GM12873 (cell line): ENCODE measurements around the gene HOXA1.

Source experiments
- TF ChIP-seq, protein P1 (sequence below): IDR thresholded peaks from 2 replicates; pipeline ENCODE4 v1.5.1; 2012; ENCODE audit warnings: low read depth, mild to moderate bottlenecking, moderate library complexity, low read length, control low read depth; ENCODE audit not compliant: insufficient read depth; ENCODE audit errors: missing control alignments

The HOXA1 gene

DNA sequence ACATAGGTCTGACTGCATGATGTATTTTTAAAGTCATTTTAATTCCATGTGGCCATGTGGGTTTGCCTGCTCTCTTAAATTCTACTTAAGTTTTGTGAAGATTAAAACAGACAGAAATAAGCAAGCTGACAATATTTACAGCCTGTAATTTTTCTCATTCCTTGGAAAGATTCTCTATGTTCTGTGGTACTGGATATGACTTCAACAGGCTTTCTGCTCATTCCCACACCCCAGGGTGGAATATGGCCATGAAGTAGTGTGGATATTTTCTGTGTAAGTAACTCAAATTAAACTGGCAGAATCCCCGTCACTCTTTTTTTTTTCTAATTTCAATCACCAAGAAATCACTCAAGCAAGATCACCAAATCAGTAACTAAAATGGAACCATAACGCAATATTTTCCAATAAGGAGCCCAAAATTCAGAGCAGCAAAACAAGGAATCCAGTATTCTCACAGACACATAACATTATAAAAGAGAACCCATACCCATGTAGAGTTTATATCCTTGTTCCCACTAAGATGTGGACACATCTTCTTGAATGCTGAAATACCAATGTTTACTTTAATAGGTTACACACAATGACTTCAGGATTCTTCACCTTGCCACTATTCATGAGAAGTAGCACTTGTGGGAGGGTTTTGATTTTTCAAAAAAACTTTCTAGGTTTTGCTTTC lies 42.0 kb upstream of the HOXA1 start:
- TF ChIP-seq, protein P1, sequence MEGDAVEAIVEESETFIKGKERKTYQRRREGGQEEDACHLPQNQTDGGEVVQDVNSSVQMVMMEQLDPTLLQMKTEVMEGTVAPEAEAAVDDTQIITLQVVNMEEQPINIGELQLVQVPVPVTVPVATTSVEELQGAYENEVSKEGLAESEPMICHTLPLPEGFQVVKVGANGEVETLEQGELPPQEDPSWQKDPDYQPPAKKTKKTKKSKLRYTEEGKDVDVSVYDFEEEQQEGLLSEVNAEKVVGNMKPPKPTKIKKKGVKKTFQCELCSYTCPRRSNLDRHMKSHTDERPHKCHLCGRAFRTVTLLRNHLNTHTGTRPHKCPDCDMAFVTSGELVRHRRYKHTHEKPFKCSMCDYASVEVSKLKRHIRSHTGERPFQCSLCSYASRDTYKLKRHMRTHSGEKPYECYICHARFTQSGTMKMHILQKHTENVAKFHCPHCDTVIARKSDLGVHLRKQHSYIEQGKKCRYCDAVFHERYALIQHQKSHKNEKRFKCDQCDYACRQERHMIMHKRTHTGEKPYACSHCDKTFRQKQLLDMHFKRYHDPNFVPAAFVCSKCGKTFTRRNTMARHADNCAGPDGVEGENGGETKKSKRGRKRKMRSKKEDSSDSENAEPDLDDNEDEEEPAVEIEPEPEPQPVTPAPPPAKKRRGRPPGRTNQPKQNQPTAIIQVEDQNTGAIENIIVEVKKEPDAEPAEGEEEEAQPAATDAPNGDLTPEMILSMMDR: no peak

DNA sequence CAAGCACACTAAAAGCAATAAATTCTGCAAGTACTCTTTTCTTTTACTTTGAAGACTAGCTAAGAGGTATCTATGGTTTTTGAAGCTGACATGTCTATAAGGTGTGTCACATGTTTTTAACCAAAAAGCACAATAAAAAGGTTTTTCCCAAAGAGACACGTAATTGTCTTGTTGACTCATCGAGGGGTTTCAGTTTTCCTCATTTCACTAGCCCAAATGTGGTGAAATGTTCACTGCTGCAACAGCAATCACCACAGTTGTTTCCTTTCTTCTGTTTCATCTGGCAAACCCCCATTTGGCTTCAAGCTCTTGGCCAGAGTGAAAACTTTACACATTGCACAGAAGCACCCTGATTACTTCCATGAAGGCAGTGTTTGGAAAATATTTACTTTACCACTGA lies 38.6 kb upstream of the HOXA1 start:
- TF ChIP-seq, protein P1: no peak

DNA sequence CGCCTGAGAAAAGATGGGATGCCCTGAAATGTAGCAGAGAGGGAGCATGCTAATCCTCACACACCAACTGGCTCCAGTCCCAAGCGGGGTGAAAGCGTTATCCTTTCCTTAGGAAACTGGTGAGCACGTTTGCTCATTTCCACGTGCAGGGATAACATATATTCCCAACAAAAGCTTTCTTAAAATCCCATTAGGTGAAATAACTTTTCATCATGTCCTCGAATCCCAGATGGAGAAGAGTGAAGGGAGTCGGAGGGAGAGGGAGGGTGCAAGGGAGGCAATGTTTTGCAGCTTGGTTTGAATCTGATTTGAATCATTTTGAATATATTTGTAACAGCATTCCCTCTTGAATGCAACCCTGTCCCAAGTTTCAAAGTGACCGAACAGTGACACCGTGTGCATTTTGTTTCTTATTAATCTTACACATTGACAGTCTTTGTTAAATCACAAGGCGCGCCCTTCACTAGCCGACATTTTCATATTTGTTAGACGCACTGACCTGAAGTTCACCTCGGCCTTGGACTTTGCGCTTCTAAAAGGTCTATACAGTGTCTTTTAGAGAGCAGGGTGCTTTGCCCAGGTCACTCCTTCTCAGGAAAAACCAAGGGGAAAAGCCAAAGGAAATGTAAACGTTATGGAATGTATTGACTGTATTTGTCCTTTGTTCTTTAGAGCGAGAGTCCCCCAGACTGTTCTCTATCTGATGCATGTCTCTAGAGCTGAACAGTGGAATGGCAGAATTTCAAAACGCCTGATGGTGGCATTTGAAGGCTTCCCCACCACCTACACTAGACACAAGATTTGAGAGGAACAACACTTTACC lies 37.8 kb upstream of the HOXA1 start:
- TF ChIP-seq, protein P1: no peak

DNA sequence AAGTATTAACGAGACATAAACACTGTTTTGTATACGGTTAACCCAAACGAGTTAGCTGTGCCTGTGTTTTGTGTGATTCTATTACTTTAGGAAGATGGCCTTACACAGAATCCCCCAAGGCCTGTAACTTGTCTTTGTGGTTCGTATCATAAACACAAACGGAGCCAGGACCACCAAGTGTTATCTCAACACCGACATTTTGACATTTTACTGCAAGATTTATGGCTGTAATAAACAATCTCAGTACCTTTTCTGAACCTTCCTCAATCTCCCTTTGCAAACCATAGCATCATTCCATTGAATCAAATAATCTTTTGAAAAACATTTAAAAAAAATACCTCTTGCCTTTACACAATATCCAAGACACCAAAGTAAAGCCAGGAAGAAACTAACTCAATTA lies 37.2 kb upstream of the HOXA1 start:
- TF ChIP-seq, protein P1: no peak

DNA sequence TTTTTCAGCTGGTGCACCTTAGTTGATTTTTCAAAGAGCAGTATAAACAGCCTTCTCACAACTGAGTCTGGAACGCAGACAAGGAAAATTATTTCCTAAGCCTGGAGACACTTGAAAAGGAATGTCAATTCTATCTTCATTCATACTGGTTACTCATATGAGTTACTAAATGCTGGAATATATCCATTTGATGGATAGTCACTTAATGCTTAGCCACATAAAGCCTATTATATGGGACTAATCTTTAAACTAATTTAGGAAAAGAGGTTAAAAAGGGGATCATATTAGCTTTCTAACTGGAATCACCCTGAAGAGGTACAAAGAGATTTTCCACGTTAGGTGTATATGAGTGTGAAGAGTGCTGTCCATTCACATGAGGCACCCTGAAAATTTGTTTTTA lies 36.4 kb upstream of the HOXA1 start:
- TF ChIP-seq, protein P1: no peak

DNA sequence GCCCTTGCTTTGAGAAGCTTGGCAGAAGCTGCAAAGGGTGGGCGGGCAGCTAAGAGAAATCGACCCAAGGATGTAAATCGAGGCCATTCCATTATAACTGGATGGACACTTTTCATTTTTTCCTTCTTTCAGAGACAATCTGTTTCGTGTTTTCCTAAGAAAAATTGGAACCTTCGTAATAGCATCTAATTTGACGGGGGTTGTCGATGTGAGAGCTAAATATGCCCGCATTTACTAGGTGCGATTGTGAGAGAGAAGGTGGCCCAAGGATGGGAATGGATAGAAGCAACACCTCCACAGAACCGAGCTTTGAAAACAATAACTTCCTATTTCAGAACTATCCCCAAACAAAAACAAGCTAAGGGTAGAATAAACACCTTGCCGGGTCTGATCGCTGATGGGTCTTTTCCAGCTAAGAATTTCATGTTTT lies 35.6 kb upstream of the HOXA1 start:
- TF ChIP-seq, protein P1: no peak

DNA sequence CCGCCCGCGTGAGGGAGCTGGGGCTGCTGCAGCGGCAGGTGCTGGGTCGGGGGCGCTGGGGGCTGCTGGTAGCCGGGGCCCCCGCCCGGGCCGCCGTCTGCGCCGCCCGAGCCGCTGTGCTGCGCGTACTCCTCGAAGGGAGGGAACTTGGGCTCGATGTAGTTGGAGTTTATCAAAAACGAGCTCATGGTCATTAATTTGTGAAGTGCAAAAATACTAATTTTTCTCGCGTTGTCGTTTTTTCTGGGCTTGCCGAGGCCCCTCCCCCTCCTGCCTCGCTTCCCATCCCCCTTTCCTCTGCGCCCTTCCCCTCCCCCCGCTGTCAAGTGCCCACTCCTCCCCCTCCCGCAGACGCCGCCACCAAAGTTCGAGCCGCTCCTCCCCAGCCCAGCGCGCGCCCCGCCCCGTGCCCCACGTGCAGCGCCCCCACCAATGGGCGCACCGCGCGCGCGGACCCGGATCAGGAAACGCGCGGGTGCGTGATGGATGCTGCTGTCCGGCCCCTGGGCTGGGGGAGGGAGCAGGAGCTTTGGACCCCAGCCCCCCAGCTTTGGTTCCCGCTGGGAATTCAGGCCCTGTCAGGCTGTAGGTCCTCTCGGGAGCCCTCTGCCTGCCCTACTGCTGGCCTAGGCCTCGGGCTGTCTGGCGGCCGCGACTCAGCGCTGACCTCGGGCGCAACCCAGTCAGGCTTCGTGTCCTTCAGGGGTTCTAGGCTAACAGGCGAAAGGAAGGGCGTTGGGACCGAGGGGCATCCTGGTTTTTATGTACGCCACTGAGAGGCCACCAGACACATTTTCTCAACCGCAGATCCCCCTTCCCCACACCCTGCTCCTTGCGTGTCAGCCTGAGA lies 35.0 kb upstream of the HOXA1 start, which contains the start of gene HOXA4:
TSS of gene HOXA4 (minus strand) at position 218 of the 850 bp plus-strand sequence. CDS start at position 194, 24 bp downstream.
- TF ChIP-seq, protein P1: no peak
